GM23248 (cell line): ENCODE data around the gene PTPRF.

Experiments
- EZH2 ChIP-seq: fragments of 200-600 bp; sonication (generic); IDR thresholded peaks from 2 replicates; pipeline ENCODE4 v1.6.1; 2018; ENCODE audit warnings: antibody characterized with exemption, mild to moderate bottlenecking; ENCODE audit not compliant: insufficient read depth, poor library complexity, severe bottlenecking
- EZH2phosphoT487 ChIP-seq: fragments of 200-600 bp; sonication (generic); IDR thresholded peaks from 2 replicates; pipeline ENCODE4 v1.6.1; 2018; ENCODE audit warnings: antibody characterized with exemption, moderate library complexity, mild to moderate bottlenecking, low read depth; ENCODE audit not compliant: insufficient read depth

- TF ChIP-seq EZH2 = no peak
- no peak for TF ChIP-seq EZH2phosphoT487
Measured at GRCh38 chr1:43583058-43583457, 52.4 kb downstream of the PTPRF start.
